C4-2B (cell line): ENCODE data around the gene ACBD4.

Experiments
- H3K27ac ChIP-seq: fragments of 450-650 bp; 2 replicates; pipeline ENCODE4 v1.5.1; 2017
- ZFX ChIP-seq: fragments of 450-650 bp; IDR thresholded peaks from 2 replicates; pipeline ENCODE4 v1.6.1; 2017
- TF ChIP-seq, protein P1 (sequence below): fragments of 450-650 bp; conservative IDR thresholded peaks from 2 replicates; pipeline ENCODE4 v1.5.1; 2017; ENCODE audit warnings: mild to moderate bottlenecking

Gene ACBD4

DNA sequence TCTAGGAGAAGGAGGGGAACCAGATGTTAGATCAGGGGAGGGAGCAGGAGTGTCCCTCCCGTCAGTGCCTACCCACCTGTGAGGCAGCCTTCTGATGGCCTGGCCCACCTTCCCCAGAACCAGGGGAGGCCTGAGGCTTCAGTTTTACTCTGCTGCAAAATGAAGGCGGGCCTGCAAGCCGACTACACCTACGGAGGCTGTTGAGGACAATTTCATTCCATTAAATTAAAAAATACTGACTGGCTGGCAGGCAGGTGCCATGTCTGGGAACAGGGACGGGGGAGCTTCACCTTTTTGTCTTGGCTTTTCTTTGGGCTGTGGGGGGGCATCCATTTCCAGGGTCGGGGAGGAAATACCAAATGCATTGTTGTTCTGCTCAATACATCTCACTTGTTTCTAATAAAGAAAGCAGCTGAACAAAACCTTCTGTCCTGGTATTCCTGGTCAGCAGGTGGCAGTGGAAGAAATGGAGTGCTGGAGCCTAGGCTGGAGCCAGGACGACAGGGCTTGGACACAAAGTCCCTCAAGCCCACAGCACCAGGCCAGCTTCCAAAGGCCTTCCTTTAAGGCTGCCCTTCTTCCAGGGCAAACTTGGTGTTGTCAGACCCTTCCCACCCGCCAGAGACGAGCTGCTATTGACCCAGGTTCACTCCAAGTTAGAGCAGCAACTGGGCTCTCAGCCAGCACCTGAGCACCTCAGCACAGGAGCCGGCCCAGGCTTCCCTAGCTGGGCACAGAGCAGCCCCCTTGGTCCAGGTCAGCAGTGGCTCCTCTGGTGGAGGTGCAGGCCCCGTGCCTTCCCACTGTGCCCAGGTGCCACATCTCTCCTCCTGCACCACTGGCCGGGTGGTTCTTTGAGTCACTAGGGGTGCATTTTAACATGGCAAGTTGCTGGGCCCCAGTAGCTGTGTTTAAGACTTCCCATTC lies 26.6 kb upstream of the ACBD4 start:
- no peak for TF ChIP-seq ZFX
- TF ChIP-seq, protein P1, sequence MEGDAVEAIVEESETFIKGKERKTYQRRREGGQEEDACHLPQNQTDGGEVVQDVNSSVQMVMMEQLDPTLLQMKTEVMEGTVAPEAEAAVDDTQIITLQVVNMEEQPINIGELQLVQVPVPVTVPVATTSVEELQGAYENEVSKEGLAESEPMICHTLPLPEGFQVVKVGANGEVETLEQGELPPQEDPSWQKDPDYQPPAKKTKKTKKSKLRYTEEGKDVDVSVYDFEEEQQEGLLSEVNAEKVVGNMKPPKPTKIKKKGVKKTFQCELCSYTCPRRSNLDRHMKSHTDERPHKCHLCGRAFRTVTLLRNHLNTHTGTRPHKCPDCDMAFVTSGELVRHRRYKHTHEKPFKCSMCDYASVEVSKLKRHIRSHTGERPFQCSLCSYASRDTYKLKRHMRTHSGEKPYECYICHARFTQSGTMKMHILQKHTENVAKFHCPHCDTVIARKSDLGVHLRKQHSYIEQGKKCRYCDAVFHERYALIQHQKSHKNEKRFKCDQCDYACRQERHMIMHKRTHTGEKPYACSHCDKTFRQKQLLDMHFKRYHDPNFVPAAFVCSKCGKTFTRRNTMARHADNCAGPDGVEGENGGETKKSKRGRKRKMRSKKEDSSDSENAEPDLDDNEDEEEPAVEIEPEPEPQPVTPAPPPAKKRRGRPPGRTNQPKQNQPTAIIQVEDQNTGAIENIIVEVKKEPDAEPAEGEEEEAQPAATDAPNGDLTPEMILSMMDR = no peak
- no peak overlapping the region for H3K27ac ChIP-seq

DNA sequence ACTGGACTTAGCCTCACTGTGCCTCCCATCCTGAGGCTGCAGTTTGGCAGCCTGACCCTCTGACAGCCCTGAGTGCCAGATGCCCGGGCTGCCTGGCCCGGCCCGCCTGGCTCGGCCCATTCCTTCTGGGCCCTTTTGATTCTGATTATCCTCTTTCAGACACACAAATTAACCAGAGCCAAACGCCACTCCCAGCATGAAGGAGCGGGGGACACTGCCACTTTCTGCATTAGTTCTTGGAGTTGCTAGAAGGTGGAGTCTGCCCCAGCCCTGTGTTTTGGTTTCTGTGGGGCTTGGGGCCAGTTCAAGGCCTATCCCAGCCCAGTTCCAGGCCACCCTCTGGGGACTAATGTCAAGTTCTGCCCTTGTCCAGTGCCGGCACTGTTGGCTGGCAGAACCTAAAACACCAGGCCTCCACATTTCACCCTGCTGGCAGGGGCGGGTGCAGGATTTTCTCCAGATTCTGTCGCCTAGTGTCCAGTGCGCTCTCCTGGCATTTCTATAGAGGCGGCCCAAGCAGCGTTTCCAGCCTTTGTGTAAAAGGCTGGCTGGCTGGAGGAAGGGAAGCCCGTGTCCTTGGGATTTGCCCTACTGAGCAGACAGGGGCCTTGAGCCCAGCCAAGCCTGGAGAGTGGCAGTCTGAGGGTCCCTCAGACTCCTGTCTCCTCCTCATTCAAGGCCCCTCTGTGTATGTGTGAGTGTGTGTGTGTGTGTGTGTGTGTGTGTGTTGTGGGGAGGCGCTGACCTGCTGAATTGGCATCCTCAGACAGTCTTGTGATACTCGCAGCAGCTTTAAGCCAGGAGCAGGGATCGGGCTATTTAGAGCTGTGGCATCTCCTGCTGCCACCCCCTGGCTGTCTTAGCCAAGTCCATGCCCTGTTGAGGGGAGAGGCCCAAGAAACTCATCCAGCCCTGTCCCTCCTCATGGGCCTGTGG lies 24.5 kb upstream of the ACBD4 start:
- no peak overlapping the region for H3K27ac ChIP-seq
- no peak for TF ChIP-seq ZFX
- TF ChIP-seq, protein P1 = no peak

DNA sequence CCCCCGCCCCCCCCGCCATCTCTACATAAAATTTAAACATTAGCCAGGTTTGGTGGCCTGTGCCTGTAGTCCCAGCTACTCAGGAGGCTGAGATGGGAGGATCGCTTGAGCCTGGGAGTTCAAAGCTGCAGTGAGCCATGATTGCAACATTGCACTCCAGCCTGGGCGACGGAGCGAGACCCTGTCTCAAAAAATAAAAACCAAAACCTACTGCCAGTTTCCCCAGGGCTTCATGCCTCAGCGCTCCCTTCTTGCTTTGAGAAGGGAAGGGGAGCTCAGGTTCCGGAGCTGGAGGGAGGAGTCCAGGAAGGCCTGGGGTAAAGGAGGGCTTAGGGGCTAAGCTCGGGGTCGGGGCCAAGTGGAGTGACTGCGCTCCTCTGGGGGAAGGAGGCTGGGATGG lies 23.6 kb upstream of the ACBD4 start:
- H3K27ac ChIP-seq = no peak overlapping the region
- TF ChIP-seq ZFX = no peak
- TF ChIP-seq, protein P1 = no peak

- no peak overlapping the region for H3K27ac ChIP-seq
- TF ChIP-seq, protein P1 = no peak
- TF ChIP-seq ZFX = no peak
Observed at GRCh38 chr17:45112559-45113423, 22.7 kb upstream of the ACBD4 start.

DNA sequence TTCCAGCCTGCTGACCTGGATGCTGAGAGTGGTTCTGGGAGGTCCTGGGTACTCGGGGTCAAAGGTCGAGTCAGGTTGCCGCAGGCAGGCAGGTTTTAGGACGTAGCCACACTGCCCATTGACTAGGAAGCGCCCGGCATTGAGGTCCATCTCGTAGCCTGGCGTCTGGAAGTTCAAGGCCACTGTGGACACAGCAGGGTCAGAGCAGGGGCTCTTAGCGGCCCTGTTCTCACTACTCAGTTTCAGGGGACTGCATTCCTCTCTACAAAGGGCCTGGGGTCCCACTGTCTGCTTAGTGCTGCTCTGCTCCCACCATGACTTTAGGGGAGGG lies 22.1 kb upstream of the ACBD4 start:
- no peak for TF ChIP-seq ZFX
- TF ChIP-seq, protein P1 = no peak
- no peak overlapping the region for H3K27ac ChIP-seq

DNA sequence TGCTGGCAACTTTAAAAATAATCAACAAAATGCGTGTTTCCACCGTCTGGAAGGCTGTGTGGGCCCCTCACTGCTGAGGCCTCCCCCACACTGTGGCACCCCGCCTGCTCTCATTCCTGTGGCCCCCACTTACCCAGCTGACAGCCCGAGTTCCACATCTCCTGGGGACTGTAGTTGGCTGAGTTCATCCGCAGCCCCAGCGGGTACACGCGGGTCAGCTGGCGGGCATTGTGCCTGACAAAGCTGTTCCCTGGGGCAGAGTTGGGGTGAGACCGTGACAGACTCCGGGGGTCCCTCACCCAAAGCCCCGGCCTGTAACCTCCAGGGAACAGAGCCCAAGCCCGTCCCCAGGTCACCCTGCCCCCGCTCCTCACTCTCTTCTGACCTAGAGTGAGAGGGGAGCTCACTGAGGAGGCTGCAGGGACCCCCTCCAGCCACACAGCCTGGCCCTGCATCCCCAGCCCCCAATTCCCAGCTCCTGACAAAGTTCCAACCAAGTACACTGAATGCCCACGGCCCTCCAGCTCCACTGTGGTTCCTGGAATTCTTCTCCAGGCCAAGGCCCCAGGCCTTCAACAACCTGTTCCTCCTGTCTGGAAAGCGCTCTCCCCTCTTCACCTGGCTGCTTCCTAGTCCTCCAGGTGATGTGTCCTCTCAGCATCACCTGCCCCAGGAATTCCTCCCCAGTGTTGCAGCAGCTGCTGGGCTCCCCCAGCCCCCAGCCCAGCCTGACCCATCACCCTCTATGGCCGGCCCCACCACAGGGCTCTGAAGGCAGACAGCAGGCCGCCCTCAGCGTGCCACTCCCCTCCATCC lies 21.2 kb upstream of the ACBD4 start:
- H3K27ac ChIP-seq = no peak overlapping the region
- TF ChIP-seq ZFX = no peak
- TF ChIP-seq, protein P1 = no peak
